ENCODE data around the gene TMEM125. TPM values are rescaled to one million over a fixed set of nuclear protein-coding genes. Genes with fewer than 3 reads are reported as not detected.
A peak's percentile ranks its signal among the peaks of the same experiment; 100 is the strongest.

Gene TMEM125
- total and polyA plus RNA-seq, 2 of the 4 experiments (the other 2 are of a cell fraction): under 0.01 to 0.03 TPM

DNA sequence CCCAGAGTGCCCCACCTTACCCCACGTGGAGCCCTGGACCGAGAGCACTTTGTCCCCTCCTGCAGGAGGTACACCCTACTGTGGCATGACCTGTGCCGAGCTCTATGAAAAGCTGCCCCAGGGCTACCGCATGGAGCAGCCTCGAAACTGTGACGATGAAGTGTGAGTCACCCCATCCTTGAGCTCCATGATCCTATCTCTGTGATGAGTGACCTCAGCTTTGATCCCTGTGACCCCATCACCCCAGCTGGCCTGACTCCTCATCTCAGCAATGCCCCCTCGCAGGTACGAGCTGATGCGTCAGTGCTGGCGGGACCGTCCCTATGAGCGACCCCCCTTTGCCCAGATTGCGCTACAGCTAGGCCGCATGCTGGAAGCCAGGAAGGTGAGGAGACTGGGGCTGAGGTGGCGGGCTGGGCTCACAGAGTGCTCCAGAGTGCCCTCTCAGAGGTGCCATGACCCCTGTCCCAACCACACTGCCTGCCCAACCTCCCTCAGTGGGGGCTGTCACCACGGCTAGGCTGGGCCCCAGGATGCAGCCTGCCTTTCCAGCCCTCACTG is 51.6 kb downstream of the TMEM125 start:
- Histone ChIP-seq H3K56ac (ENCODE audit: extremely low read depth, insufficient read depth, low read length) (no peak overlapping the region), H3K36me3 (ENCODE audit: control insufficient read depth, insufficient read depth, low read length) (no peaks in the 10 kb centered on the region), H3K4ac (ENCODE audit: low read depth, low read length) (no peak overlapping the region), H4K8ac (ENCODE audit: low read depth in 2 of 2, low read length in 2 of 2) (no peak overlapping the region), H3K14ac (replicated peaks; ENCODE audit: low read depth, low read length) (no peak overlapping the region), H2AFZ (replicated peaks; ENCODE audit: low read length, poor library complexity) (peak overlapping the region; percentile 14), H2AK9ac (replicated peaks; ENCODE audit: low read depth, low read length, poor library complexity) (no peak overlapping the region), H3K23ac (ENCODE audit: low read depth, low read length) (no peak overlapping the region), H3K9ac (ENCODE audit: low read depth, low read length) (no peak overlapping the region), H3K4me2 (ENCODE audit: low read depth, low read length) (no peak overlapping the region), H3K9me1 (ENCODE audit: insufficient read depth, low read length) (peaks cover 3% of the 10 kb centered on the region; the same call in 1 of the 2 replicates), H2AK5ac (ENCODE audit: low read depth, low read length) (no peak overlapping the region), H3K4me1 (ENCODE audit: control insufficient read depth, insufficient read depth, low read length) (peaks cover 6% of the 10 kb centered on the region), H4K20me1 (ENCODE audit: insufficient read depth, low read length) (no peaks in the 10 kb centered on the region), H2BK120ac (ENCODE audit: low read depth, low read length) (no peak overlapping the region), H3K4me3 (ENCODE audit: insufficient read depth, low read depth, low read length) (no peak overlapping the region), H3K27me3 (ENCODE audit: control insufficient read depth, insufficient read depth, low read length) (no peaks in the 10 kb centered on the region), H3K27ac (ENCODE audit: insufficient read depth, low read length) (no peak overlapping the region), H3K79me1 (ENCODE audit: low read depth in 1 of 2, low read length in 2 of 2) (no peaks in the 10 kb centered on the region), H2BK20ac (ENCODE audit: low read depth, low read length) (no peak overlapping the region), H2BK15ac (ENCODE audit: low read depth, low read length) (no peak overlapping the region), H4K91ac (ENCODE audit: insufficient read depth, low read depth, low read length) (no peak overlapping the region), H3K9me3 (ENCODE audit: control insufficient read depth, insufficient read depth, low read length) (no peaks in the 10 kb centered on the region), H2BK5ac (ENCODE audit: low read depth, low read length, poor library complexity, severe bottlenecking) (no peak overlapping the region), H3K18ac (ENCODE audit: low read depth, low read length) (no peak overlapping the region), H4K5ac (ENCODE audit: low read depth, low read length) (no peak overlapping the region)
- TF ChIP-seq RFX5 (IDR thresholded peaks at IDR 0.05; ENCODE audit: low read depth, low read length): no peak
- CTCF ChIA-PET: interaction anchor here (1.0 kb wide), 1 partner anchor 23 kb away, joined by 3 read pairs; no protein-coding TSS in a partner anchor
- in situ Hi-C loops (cut with MboI; ENCODE audit: low sequenced_read_pairs) (no loop called here), intact Hi-C loops (cut with micrococcal nuclease) (no loop called here), dilution Hi-C loops (cut with HindIII; ENCODE audit: low sequenced_read_pairs, unreplicated experiment) (no loop called here)
- WGBS, 2 experiments (ENCODE audit: extremely low coverage in 2 of 2, insufficient read length in 1 of 2): no CpG with 5 or more reads among the region's 16 CpGs
- DNase-seq (no peak), ATAC-seq (ENCODE audit: low read depth) (no peak)
- POLR2A ChIA-PET (ENCODE audit: unreplicated experiment): no interaction called here
- BruUV-seq (replicated peaks): no TSS peak

All from IMR-90 (cell line).